Neuronal stem cell (in vitro differentiated cells): Measurements from ENCODE around the gene IP6K1.

ENCODE experiments used
- DNase-seq: peaks from one replicate; pipeline ENCODE4 v3.0.0-alpha.2; 2013; ENCODE audit warnings: low spot score
- H2AFZ ChIP-seq: one replicate; pipeline ENCODE4 v1.6.1; 2013; ENCODE audit warnings: mild to moderate bottlenecking, low read length, inconsistent platforms
- H2AK5ac ChIP-seq: 2 replicates; pipeline ENCODE4 v1.6.1; 2013; ENCODE audit warnings: low read depth, mild to moderate bottlenecking, inconsistent platforms, low read length, moderate library complexity, mixed read lengths
- H2BK120ac ChIP-seq: 2 replicates; pipeline ENCODE4 v1.6.1; 2013; ENCODE audit warnings: low read depth, mild to moderate bottlenecking, inconsistent platforms, low read length, moderate library complexity, mixed read lengths
- H2BK12ac ChIP-seq: one replicate; pipeline ENCODE4 v1.6.1; 2013; ENCODE audit warnings: low read length, inconsistent platforms
- H2BK15ac ChIP-seq: 2 replicates; pipeline ENCODE4 v1.6.1; 2013; ENCODE audit warnings: mild to moderate bottlenecking, low read length, inconsistent platforms, mixed read lengths
- H2BK5ac ChIP-seq: one replicate; pipeline ENCODE4 v1.6.1; 2013; ENCODE audit warnings: inconsistent platforms, mild to moderate bottlenecking, low read length, moderate library complexity
- H3K14ac ChIP-seq: one replicate; pipeline ENCODE4 v1.6.1; 2013; ENCODE audit warnings: low read length, inconsistent platforms
- H3K18ac ChIP-seq: 2 replicates; pipeline ENCODE4 v1.6.1; 2013; ENCODE audit warnings: low read length, inconsistent platforms
- H3K23ac ChIP-seq: 2 replicates; pipeline ENCODE4 v1.6.1; 2013; ENCODE audit warnings: low read depth, mild to moderate bottlenecking, mixed read lengths, low read length, inconsistent platforms; ENCODE audit not compliant: poor library complexity
- H3K27ac ChIP-seq: replicated peaks from 3 replicates; pipeline ENCODE4 v1.5.1; 2013; ENCODE audit warnings: low read length, inconsistent platforms
- H3K27me3 ChIP-seq, 3 experiments: 2 replicates each; pipeline ENCODE4 v1.6.1; 2013; ENCODE audit warnings: low read length in 3 of 3, mild to moderate bottlenecking in 2 of 3, inconsistent platforms in 1 of 3, low read depth in 1 of 3, mixed read lengths in 1 of 3, moderate library complexity in 1 of 3; ENCODE audit not compliant: control insufficient read depth in 3 of 3, insufficient read depth in 3 of 3
- H3K36me3 ChIP-seq, 2 donors: replicated peaks in 1 of 2; 2 replicates each; pipeline ENCODE4 v1.6.1; 2013; ENCODE audit warnings: low read length in 2 of 2; ENCODE audit not compliant: control insufficient read depth in 2 of 2, insufficient read depth in 2 of 2
- H3K4ac ChIP-seq: 2 replicates; pipeline ENCODE4 v1.6.1; 2013; ENCODE audit warnings: inconsistent platforms, mild to moderate bottlenecking, low read length, moderate library complexity
- H3K4me1 ChIP-seq, 2 donors: 1 replicate in 1 of 2; 2 replicates in 1 of 2; pipeline ENCODE4 v1.6.1; 2013; ENCODE audit warnings: low read length in 2 of 2, low read depth in 1 of 2; ENCODE audit not compliant: control insufficient read depth in 2 of 2, insufficient read depth in 1 of 2
- H3K4me2 ChIP-seq: one replicate; pipeline ENCODE4 v1.6.1; 2013; ENCODE audit warnings: mild to moderate bottlenecking, low read length, inconsistent platforms; ENCODE audit not compliant: insufficient read depth, poor library complexity, severe bottlenecking
- H3K4me3 ChIP-seq, 2 donors: 2 replicates each; pipeline ENCODE4 v1.5.1; 2013; ENCODE audit warnings: low read length in 2 of 2, mild to moderate bottlenecking in 2 of 2, inconsistent platforms in 1 of 2, moderate library complexity in 1 of 2
- H3K79me1 ChIP-seq: one replicate; pipeline ENCODE4 v1.6.1; 2013; ENCODE audit warnings: low read depth, mild to moderate bottlenecking, inconsistent platforms, low read length, moderate library complexity
- H3K9ac ChIP-seq: one replicate; pipeline ENCODE4 v1.6.1; 2013; ENCODE audit warnings: mild to moderate bottlenecking, low read depth, low read length, inconsistent platforms; ENCODE audit not compliant: poor library complexity
- H3K9me3 ChIP-seq, 2 donors: replicated peaks in 1 of 2; 2 replicates each; pipeline versions ENCODE3 to v1.6.1; 2013; ENCODE audit warnings: low read length in 2 of 2, mild to moderate bottlenecking in 2 of 2, inconsistent platforms in 1 of 2, low read depth in 1 of 2, mixed read lengths in 1 of 2, moderate library complexity in 1 of 2; ENCODE audit not compliant: control insufficient read depth in 2 of 2, insufficient read depth in 1 of 2
- H4K8ac ChIP-seq: one replicate; pipeline ENCODE4 v1.6.1; 2013; ENCODE audit warnings: low read depth, mild to moderate bottlenecking, inconsistent platforms, low read length, moderate library complexity
- H4K91ac ChIP-seq: one replicate; pipeline ENCODE4 v1.6.1; 2013; ENCODE audit warnings: low read length, low read depth, mild to moderate bottlenecking, inconsistent platforms; ENCODE audit not compliant: poor library complexity
- WGBS, 2 donors: extraction: QIAGEN DNeasy Blood & Tissue Kit; methylation state at CpG; one replicate each; pipeline ENCODE4 v1.1.7; 2013; ENCODE audit warnings: missing lambda C conversion rate in 2 of 2, mixed read lengths in 1 of 2; ENCODE audit not compliant: insufficient read length in 2 of 2, insufficient replicate concordance in 1 of 2; ENCODE audit errors: extremely low coverage in 2 of 2; 5-methylcytosine and 5-hydroxymethylcytosine counted together

The IP6K1 gene

GRCh38 chr3:49703443-49703927, 82.9 kb downstream of the IP6K1 start:
- peak; percentile 45 for DNase-seq
- Histone ChIP-seq H3K18ac (no peak overlapping the region), H3K36me3 (peaks cover 15 to 43% of the 10 kb centered on the region in 2 donors), H2AK5ac (no peak overlapping the region), H2BK120ac (no peak overlapping the region), H3K27ac (no peak overlapping the region), H3K4ac (no peak overlapping the region), H2BK12ac (no peak overlapping the region), H4K91ac (no peak overlapping the region), H3K23ac (no peak overlapping the region), H3K9me3 (peaks cover 0 to 2% of the 10 kb centered on the region in 2 donors), H2BK5ac (peak overlapping the region; percentile 16), H3K79me1 (no peaks in the 10 kb centered on the region), H3K27me3 (no peaks in the 10 kb centered on the region), H3K9ac (peak overlapping the region; percentile 67), H4K8ac (no peak overlapping the region), H3K4me1 (peaks cover 0 to 2% of the 10 kb centered on the region in 2 donors), H2AFZ (no peak overlapping the region), H3K4me2 (no peak overlapping the region), H3K4me3 (no peak overlapping the region), H3K14ac (no peak overlapping the region), H2BK15ac (no peak overlapping the region)
- no CpG with 5 or more reads among the region's 14 CpGs for WGBS, 2 donors

- Histone ChIP-seq H3K9me3 (peaks cover 0 to 2% of the 10 kb centered on the region in 2 donors), H3K36me3 (peaks cover 17 to 49% of the 10 kb centered on the region in 2 donors), H3K4me3 (no peak overlapping the region), H3K79me1 (no peaks in the 10 kb centered on the region), H4K8ac (peak overlapping the region; percentile 77), H4K91ac (no peak overlapping the region), H3K9ac (peak overlapping the region; percentile 50), H2AK5ac (no peak overlapping the region), H2BK12ac (no peak overlapping the region), H3K27ac (no peak overlapping the region), H3K18ac (no peak overlapping the region), H2BK5ac (no peak overlapping the region), H2BK120ac (no peak overlapping the region), H3K4me1 (peaks cover 0 to 2% of the 10 kb centered on the region in 2 donors), H3K23ac (no peak overlapping the region), H3K14ac (no peak overlapping the region), H2AFZ (no peak overlapping the region), H3K27me3 (no peaks in the 10 kb centered on the region), H3K4me2 (no peak overlapping the region), H3K4ac (no peak overlapping the region), H2BK15ac (no peak overlapping the region)
- no peak for DNase-seq
- WGBS, 2 donors, result no CpG with 5 or more reads among the region's 11 CpGs
Observed at GRCh38 chr3:49702672-49703071, 83.7 kb downstream of the IP6K1 start.

GRCh38 chr3:49701388-49702077, 84.8 kb downstream of the IP6K1 start:
- H3K14ac ChIP-seq, result no peak overlapping the region
- no peak overlapping the region for H3K4me2 ChIP-seq
- H3K4me3 ChIP-seq, result peak overlapping the region in 1 of 2 donors; percentile 61
- peaks cover 2% of the 10 kb centered on the region for H3K79me1 ChIP-seq
- peak overlapping the region; percentile 31 for H3K18ac ChIP-seq
- H2AFZ ChIP-seq, result no peak overlapping the region
- no peaks in the 10 kb centered on the region for H3K27me3 ChIP-seq
- H2BK15ac ChIP-seq, result no peak overlapping the region
- peak overlapping the region; percentile 14 for H3K27ac ChIP-seq
- H2AK5ac ChIP-seq, result no peak overlapping the region
- DNase-seq, result no peak
- no peak overlapping the region for H3K23ac ChIP-seq
- H2BK12ac ChIP-seq, result no peak overlapping the region
- peaks cover 0 to 2% of the 10 kb centered on the region in 2 donors for H3K9me3 ChIP-seq
- H3K9ac ChIP-seq, result no peak overlapping the region
- peak overlapping the region; percentile 32 for H2BK5ac ChIP-seq
- no peak overlapping the region for H2BK120ac ChIP-seq
- no peak overlapping the region for H4K8ac ChIP-seq
- H3K4me1 ChIP-seq, result peaks cover 0 to 2% of the 10 kb centered on the region in 2 donors
- no CpG with 5 or more reads among the region's 21 CpGs for WGBS, 2 donors
- H3K4ac ChIP-seq, result no peak overlapping the region
- H3K36me3 ChIP-seq, result peaks cover 17 to 48% of the 10 kb centered on the region in 2 donors
- H4K91ac ChIP-seq, result no peak overlapping the region

GRCh38 chr3:49700453-49701128, 85.8 kb downstream of the IP6K1 start:
- Histone ChIP-seq H3K27ac (no peak overlapping the region), H3K14ac (no peak overlapping the region), H2AFZ (no peak overlapping the region), H3K36me3 (peaks cover 16 to 42% of the 10 kb centered on the region in 2 donors), H2AK5ac (no peak overlapping the region), H3K4me2 (no peak overlapping the region), H3K27me3 (no peaks in the 10 kb centered on the region), H3K4me3 (no peak overlapping the region), H2BK15ac (no peak overlapping the region), H3K79me1 (peaks cover 2% of the 10 kb centered on the region), H2BK5ac (no peak overlapping the region), H3K23ac (no peak overlapping the region), H3K9me3 (peaks cover 0 to 1% of the 10 kb centered on the region in 2 donors), H2BK120ac (no peak overlapping the region), H3K4ac (no peak overlapping the region), H3K18ac (no peak overlapping the region), H4K8ac (no peak overlapping the region), H3K9ac (no peak overlapping the region), H4K91ac (no peak overlapping the region), H3K4me1 (peaks cover 0 to 2% of the 10 kb centered on the region in 2 donors), H2BK12ac (no peak overlapping the region)
- WGBS, 2 donors, result no CpG with 5 or more reads among the region's 13 CpGs
- DNase-seq, result no peak
